HCEC 1CT (cell line): ENCODE results near the gene XNDC1N.

Experiments used
- DNase-seq: peaks from one replicate; pipeline ENCODE4 v3.0.0-alpha.2; 2017

XNDC1N gene, protein sequence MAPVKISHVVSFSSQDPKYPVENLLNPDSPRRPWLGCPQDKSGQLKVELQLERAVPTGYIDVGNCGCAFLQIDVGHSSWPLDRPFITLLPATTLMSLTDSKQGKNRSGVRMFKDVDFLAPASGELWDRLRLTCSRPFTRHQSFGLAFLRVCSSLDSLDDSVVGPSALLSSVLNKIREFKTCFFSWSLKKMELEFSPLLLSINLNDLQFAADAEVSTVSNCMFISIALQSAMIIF

DNA sequence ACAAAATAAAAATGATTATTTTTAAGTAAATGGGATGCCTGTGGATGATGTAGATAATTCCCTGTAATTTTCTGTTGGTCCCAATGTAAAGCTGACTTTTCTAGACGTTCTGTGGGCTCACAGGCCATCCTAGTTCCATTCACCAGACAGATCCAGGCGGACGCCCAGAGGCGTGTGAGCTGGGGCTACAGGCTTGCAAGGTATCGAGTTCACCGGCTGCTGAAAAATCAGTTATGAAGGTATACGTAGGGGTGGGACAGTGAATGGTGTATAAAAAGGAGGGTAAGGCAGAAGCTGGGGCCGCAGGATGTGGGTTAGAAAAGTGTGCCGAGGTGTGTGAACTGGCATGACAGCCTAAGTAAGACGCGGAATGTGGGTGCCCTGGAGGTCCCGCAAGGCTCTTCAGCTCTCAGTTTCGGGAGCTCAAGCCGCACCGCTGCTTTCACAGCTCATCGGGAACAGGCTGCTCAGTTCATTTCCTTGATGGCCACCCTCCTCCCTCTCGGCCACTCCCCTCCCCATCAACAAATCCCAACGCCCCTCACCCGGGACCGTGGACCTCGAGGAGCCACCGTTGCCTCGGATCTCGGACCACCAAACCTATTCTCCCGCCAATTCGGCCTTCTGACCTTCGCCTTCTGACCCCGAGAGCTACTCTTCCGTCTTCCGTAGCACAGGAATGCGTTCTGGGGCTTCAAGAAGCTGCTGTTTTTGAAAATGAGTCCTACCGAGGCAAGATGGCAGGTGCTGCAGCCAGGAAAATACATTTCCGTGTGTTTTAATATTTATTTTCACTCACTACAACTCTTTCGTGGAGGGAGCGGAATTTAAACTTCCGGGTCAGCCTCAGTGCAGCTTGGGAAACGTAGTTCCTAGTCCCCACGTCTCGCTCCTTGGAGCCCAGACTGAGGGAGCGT is at the start of gene XNDC1N:
TSS of gene XNDC1N (minus strand) at position 775 of the 917 bp plus-strand sequence. CDS start 5,241 bp downstream, outside the sequence.
- peak; percentile 85 for DNase-seq

DNA sequence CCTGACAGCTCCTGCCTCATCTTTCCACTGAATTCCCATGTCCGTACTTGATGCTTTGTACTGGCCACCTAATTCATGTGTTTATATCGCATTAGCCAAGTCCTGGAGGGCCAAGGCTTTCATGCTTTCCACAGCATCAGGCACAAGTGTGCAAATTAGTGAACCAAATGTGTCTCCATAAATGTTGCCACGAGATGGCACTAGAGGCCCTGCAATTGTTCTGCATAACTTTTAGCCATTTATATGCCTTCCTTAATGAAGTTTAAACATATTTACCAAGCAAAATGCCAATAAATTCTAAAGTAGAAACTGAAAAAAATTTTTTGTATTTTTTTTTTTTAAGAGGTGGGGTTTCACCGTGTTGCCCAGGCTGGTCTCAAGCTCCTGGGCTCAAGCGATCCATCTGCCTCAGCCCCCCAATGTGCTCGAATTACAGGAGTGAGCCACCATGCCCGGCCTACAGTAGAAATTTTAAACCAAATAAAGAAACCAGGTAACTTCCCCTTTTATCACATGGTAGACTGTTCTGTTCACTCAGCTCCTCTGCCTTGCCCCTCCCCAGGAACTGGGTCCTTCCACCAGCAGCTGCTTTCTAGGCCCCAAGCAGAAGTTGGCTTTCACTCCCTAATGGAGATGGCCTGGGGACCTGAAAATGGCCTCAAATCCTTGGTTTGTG is 49.5 kb upstream of the XNDC1N start:
- peak; percentile 41 for DNase-seq

DNA sequence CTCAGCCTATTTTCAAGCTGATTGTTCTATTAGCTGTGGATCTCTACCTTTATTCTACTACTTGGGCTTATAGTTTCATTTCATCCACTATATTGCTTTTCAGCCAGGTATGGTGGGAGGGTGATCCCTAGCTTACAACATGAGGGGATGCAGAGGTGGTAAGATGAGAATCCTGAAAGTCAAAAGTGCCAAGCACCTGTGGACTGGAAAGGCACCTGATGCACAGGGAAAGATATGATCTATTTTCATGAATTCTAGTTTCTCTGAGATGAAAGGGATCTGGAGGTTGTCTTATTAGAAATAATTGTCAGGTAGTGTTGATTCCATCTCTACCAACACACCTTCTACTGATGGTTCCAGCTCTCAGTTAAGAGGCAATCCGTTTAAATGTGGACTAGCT is 48.7 kb upstream of the XNDC1N start:
- DNase-seq: no peak

DNA sequence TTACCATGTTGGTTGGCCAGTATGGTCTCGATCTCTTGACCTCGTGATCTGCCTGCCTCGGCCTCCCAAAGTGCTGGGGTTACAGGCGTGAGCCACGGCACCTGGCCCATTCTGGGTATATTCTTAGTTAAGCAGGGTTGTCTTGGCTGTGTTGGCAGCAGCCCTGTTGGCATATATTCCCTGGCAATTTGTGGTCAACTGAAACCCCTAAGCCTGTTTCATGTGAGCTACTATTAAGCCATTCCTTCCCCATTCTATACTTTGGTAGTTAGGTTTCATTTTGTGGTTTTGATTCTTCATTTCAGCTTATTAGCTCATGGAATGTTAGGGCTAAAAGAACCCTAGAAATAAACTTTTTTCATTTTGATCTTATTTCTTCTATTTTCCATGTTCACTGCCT is 48.2 kb upstream of the XNDC1N start:
- no peak for DNase-seq

DNA sequence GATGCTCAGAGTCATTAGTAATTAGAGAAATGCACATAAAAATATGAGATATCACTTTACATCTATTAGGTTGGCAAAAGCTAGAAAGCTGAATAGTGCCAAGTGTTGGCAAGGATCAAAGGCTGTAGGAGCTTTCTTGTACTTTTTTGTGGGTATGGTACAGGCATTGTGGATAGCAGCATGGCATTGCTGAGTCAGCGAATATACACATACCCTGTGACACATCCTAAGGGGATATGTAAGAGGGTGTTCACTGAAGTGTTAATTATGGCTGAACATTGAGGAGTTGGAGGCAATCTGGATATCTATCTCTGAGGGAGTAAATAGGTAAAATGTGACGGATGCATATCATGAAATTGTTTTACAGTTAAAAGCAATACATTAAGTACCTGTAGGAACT is 43.3 kb upstream of the XNDC1N start:
- DNase-seq: no peak

DNA sequence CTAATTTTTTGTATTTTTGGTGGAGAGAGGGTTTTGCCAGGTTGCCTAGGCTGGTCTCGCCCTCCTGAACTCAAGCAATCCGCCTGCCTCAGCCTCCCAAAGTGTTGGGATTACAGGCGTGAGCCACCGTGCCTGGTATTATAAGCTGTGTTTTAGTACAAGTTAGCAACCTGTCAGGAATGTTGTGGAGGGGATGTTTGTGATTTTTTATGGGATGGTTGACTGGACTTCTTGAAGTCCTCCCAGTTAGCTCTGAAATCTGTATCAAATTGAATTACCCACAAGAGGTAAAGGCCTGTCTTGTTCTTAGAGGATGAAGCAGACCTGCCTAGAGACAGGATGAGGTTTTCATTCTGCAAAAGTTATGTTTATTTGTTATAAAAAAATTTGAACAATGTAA is 36.2 kb upstream of the XNDC1N start:
- DNase-seq: no peak

DNA sequence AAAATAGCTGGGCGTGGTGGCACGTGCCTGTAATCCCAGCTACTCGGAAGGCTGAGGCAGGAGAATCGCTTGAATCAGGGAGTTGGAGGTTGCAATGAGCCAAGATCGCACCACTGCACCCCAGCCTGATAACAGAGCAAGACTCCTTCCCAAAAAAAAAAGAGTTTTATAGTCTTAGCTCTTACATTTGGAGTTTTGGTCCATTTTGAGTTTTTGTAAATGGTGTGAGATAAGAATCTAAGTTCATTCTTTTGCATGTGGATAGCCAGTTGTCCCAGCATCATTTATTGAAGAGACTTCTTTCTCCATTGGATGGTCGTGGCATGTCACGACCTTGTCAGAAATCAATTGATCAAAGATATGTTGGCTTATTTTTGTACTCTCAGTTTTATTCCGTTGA is 35.1 kb upstream of the XNDC1N start:
- DNase-seq: no peak

DNA sequence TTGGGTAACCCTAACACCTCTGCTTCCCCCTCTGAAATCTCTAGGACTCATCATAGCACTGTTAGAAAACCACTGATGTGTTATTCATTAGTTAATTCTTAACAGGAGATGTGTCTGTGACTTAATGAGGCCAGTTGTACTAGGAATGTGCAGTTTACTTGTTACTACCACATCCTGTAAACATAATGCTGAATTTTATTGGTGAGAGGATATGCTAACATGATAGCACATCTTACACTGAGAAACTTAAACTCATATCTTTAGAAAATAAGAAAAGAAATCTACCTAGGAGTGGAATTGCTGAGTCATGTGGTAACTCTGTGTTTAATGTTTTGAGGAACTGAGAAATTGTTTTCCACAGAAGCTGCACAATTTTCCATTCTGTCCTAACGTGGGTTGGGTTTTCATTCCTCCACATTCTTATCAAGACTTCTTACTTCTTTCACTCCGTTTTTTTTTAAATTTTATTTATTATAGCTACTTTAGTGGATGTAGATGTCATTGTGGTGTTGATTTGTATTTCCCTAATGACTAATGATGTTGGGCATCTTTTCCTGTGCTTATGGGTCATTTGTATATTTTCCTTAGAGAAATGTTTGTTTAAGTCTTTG is 34.1 kb upstream of the XNDC1N start:
- DNase-seq: peak; percentile 54

DNA sequence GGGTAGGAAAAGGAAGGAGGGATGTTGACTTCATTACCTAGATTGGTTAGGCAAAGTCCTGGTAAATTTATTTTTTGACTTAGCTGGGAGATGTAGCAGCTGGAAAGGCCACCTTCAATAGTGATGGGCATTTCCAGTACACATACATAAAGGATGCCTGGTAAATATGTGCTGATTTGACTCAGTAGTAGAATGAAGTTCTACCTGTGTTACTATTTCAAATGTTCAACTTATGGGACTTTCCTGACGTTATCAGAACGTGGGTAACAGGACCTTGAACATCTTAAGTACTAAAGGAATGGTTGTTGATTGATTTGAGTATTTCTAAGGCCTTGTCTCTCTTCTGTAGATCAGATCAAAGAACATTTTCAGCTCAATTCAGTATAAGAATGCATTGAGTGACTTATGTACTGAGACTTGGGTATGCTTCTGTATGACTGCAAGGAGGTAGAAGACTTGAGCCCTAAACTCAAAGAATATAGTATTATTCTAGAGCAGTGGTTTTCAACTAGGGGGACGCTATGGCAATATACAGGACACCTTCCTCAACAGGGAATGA is 27.6 kb upstream of the XNDC1N start:
- DNase-seq: no peak

DNA sequence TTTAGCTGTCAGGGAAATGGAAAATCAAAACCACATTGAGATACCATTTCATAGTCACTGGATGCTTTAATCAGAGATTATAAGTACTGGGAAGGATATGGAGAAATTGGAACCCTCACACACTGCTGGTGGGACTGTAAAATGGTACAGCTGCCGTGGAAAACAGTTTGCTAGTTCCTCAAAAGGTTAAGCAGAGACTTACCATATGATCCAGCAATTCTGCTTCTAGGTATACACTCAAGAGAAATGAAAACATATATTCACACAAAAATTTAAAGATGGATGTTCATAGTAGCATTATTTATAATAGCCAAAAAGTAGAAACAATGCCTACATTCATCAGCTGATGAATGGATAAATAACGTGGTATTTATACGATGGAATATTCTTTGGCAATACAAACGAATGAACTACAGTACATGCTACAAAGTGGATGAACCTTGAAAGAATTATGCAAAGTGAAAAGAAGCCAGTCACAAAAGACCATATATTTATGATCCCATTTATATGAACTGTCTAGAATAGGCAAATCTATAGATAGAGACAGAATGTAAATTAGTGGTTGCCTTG is 23.4 kb upstream of the XNDC1N start:
- no peak for DNase-seq

DNA sequence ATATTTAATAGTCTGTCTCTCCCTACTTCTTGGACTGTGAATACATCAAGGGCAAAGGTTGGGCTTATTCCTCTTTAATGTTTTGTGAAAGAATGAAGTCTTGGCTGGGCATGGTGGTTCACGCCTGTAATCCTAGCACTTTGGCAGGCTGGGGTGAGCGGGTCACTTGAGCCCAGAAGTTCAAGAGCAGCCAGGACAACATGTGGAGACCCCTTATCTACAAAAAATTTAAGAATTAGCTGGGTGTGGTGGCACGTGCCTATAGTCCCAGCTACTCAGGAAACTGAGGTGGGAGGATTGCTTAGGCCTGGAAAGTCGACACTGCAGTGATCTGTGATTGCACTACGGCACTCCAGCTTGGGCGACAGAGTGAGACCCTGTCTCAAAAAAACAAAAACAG is 20.6 kb upstream of the XNDC1N start:
- DNase-seq: no peak

DNA sequence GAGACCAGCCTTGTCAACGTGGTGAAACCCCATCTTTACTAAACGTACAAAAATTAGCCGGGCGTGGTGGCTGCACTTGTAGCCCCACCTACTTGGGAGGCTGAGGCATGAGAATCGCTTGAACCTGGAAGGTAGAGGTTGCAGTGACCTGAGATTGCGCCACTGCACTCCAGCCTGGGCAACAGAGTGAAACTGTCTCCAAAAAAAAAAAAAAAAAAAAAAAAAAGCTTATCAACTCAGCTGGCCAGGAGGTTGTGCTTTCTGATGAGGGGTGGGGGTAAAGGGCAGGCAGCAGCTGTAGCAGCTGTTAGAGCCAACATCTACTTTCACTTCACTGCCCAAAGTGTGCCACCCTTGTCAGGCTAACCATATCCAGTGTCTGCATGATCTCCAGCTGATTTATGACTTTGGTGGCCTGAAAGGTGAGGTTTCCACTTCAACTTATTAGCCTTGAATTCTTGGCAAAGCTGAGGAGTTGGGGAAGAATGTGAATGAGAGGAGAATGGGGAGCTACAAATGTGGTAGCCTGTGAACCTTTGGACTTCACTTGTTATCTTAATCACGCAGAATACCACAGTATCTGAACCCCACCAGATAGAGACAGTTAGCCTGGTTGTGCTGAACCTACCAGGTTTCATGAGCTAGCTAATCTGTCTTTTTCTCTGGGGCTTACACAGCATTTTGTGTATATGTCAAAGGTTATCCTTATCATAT is 20.1 kb upstream of the XNDC1N start:
- DNase-seq: no peak

DNA sequence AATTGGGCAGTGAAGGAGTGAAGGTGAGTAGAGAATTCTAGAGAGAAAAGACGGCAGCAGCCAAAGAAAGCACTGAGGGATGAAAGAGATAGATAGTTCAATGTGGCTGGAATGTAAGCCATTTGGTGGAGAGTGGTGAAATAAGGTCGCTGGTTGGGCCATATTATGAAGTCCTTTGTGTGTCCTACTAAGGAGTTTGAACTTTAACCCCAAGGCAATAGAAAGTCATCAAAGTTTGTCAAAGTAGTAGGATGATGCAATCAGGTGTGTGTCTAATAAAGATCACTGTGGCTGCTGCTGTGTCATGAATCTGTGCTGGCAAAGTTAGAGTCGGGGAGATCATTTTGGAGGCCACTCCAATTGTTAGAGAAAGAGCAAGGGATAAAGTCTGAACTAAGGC is 19.1 kb upstream of the XNDC1N start:
- no peak for DNase-seq

DNA sequence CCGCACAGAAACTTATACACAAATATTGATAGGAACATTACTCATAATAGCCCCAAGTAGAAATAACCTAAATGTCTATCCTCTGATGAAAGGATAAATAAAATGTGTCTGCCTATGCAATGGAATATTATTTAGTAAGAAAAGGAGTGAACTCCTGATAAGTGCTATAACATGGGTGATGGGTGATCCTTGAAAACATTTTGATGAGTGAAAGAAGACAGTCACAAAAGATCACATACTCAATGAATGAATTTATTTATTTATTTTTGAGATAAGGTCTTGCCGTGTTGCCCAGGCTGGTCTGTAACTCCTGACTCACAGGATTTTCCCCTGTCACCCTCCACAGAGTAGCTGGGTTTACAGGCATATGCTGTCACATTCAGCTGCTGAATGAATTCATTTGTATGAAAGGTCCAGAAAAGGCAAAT is 17.8 kb upstream of the XNDC1N start:
- no peak for DNase-seq

DNA sequence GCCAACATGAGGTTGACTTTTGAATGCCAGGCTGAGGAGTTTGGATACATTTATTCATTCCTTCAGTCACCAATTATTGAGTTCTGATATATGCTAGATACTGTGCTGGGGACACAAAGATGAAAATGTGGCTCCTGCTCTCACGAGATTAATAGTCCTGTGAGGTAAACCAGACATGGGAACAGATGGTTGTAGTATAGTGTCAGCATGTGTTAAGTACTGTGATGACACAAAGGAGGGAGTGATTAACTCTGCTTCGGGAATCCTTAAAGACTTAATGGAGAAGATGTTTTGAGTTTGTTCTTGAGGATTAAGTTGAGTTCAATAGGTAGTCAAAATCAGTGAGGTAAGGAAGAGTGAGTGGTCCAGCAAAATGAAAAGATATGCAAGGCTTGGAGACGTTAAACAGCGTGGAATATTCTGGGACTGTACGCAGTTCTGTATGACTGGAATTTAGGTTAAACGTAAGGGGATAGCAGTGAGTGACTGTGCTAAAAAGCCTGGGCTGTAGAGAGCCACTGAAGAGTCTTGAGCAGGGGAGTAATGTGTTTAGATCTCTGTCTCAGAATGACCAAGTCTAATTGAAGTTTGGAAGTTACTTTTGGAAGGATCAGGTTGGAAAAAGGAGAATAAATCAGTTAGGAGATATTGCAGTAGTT is 12.3 kb upstream of the XNDC1N start:
- no peak for DNase-seq

DNA sequence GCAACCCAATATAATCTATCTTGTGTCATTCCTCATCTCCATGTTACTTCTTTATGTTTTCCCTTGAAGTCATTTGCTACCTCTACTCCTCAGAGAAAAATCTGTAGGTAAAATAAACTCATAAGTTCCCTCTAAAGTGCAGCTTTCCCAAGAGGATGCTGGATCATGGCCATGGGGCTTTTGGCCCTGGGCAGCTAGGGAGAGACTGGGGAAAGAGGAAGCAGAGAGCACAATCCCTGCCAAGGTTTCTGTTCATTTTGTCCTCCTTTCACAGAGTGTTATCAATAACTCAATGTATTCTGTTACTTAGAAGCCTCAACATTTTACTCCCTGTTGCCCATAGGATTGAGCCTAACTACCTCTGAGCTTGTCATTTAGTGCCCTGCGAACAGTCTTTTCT is 9.4 kb upstream of the XNDC1N start:
- DNase-seq: no peak

DNA sequence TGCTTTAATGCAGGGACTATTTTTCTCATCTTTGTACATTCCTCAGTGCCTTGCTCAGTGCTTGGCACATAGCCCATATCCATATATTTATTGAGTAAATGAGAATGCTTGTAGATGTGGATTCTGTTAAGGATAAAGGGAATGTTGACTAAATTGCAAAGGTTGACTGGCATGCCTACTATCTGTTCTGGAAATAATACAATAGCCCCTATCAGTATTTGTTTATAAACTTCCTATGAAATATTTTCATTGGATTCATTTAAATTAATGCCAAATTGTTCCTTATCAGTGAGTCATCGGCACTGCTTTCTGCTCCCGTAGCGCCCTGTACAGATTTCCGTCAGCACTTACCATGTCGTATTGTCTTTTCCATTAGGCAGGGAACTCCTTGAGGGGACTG is 8.4 kb upstream of the XNDC1N start:
- DNase-seq: peak; percentile 18

DNA sequence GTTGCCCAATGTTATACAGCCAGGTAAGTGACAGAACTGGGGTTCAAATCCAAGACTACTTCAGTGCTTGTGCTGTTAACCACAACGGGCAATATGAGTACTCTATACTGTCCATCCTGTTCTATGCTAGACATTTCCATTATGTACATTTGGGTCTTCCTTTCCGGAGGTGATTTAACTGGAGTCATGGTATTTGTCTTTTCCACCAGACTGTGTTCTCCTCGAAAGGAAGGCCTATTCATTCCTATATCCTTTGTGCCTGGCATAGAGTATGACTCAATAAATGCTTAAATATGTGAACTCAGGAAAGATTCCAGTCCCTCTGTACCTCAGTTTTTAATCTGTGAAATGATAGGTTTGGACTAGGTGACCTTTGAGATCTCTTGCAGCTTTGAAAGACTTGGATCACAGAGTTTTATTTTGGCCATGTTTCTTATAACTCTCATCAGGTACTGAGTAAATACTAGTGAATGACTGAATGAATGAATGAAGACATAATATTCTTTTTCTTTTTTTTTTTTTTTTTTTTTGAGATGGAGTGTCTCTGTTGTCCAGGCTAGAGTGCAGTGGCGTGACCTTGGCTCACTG is 7.0 kb upstream of the XNDC1N start:
- no peak for DNase-seq

DNA sequence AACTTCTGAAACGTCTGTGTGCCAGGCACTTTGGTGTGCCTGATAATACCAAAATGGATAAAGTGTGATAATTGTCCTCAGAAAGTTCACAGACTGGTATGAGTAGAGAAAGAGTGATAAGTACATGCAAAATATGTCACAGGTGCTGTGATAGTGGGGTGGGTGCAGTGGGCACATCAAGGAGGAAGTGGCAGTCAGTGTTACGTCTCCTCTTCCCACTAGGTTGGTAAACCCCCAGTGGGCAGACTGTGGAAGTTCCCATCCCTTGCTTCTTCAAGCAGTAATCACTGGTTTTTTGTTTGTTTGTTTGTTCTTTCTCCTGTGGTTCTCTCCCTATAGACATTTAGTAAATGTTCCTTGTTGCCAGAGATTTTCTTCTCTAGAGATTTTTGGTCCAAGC is 5.8 kb upstream of the XNDC1N start:
- DNase-seq: no peak

DNA sequence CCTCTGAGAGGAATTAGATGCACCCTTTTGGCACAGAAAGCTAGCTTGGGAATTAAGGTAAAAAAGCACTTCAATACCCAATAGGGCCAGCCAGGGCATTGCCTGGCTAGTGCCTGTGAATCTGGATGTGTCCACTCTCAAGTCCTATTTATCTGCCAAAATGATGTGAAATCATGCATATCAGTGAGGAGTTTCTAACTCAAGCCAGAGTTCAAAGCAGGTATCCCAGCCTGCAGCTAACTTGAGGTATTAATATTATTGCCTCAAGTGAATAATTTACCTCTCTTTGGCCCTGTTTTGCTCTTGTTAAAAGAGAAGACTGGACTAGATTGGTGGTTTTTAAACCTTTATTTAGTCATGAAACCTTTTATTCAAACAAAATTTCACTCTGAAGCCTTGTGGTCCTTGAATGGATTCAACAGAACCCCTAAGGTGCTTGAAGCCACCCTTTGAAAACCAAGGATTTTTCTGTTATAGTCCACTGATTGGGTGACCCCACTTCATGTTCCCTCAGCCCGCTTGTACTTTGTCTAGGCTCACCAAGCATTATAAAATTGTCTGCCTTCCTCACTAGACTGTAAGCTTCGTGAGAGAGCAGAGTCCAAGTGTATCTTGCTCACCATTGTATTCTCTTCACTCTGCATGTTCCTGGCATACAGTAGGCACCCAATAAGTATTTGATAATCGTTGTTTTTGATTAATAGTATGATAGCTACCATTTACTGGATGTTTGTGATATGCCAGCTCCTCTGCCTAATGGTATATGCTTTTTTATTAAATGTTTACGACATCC is 4.9 kb upstream of the XNDC1N start:
- DNase-seq: no peak
